HepG2 (cell line): ENCODE results near the gene PIWIL1.

Source experiments
- BRD4 ChIP-seq: sonication (generic); formaldehyde crosslinking; IDR thresholded peaks from 2 replicates; pipeline ENCODE4 v1.4.0; 2020; ENCODE audit warnings: missing genetic modification reagents
- FOXC1 ChIP-seq: sonication (generic); formaldehyde crosslinking; IDR thresholded peaks from 2 replicates; pipeline ENCODE4 v1.8.0; 2022; ENCODE audit warnings: mild to moderate bottlenecking, missing genetic modification reagents, borderline replicate concordance
- NR2F1 ChIP-seq, 2 experiments: fragments of 450-650 bp in 1 of 2; formaldehyde crosslinking in 1 of 2; IDR thresholded peaks; 2 replicates each; pipeline versions ENCODE4 v1.5.0 to v1.6.1; 2016 to 2020; ENCODE audit warnings: mild to moderate bottlenecking in 1 of 2, missing compliant biosample characterization in 1 of 2, missing genetic modification reagents in 1 of 2, moderate library complexity in 1 of 2
- POLR2A ChIP-seq, 2 experiments: IDR thresholded peaks; 2 replicates each; pipeline ENCODE4 v1.6.1; 2011; ENCODE audit warnings: low read depth in 2 of 2, low read length in 2 of 2, mild to moderate bottlenecking in 1 of 2, moderate library complexity in 1 of 2; ENCODE audit not compliant: insufficient read depth in 1 of 2

- TF ChIP-seq FOXC1, result no peak
- no peak for TF ChIP-seq NR2F1 (CRISPR knock-in tag; IDR thresholded peaks at IDR 0.05)
- no peak for TF ChIP-seq POLR2A (IDR thresholded peaks at IDR 0.05; ENCODE audit: insufficient read depth in 1 of 2, low read depth in 2 of 2, low read length in 2 of 2)
- no peak for TF ChIP-seq BRD4 (CRISPR knock-in tag)
These were observed 29.8 kb upstream of the PIWIL1 start for GRCh38 chr12:130307859-130308258.
